Small intestine (tissue), 7 donors: ENCODE measurements around the gene KLHL3. TPM values are rescaled to one million over a fixed set of nuclear protein-coding genes. Genes with fewer than 3 reads are reported as not detected.

ENCODE experiments used
- DNase-seq, 2 donors: peaks; one replicate each; pipeline versions ENCODE4 v3.0.0 to v3.0.0-alpha.2; 2013
- FAIRE-seq: peaks from 2 replicates; lab custom pipeline; 2012; peaks lifted over from hg19 to GRCh38; lab: Jason Lieb, UNC
- H3K27ac ChIP-seq, 3 donors: one replicate each; pipeline ENCODE4 v1.5.1; 2013; ENCODE audit warnings: low read length in 2 of 3, mild to moderate bottlenecking in 2 of 3, control low read depth in 1 of 3, inconsistent platforms in 1 of 3, low read depth in 1 of 3, moderate library complexity in 1 of 3
- H3K27me3 ChIP-seq, 3 donors: one replicate each; pipeline ENCODE4 v1.6.1; 2013; ENCODE audit warnings: low read length in 3 of 3, inconsistent platforms in 1 of 3; ENCODE audit not compliant: control insufficient read depth in 3 of 3, insufficient read depth in 3 of 3
- H3K36me3 ChIP-seq, 3 donors: one replicate each; pipeline ENCODE4 v1.6.1; 2013; ENCODE audit warnings: low read length in 3 of 3, inconsistent platforms in 1 of 3, low read depth in 1 of 3, mild to moderate bottlenecking in 1 of 3, moderate library complexity in 1 of 3; ENCODE audit not compliant: control insufficient read depth in 3 of 3, insufficient read depth in 2 of 3
- H3K4me1 ChIP-seq, 3 donors: one replicate each; pipeline ENCODE4 v1.6.1; 2013; ENCODE audit warnings: low read length in 2 of 3, inconsistent platforms in 1 of 3, low read depth in 1 of 3, mild to moderate bottlenecking in 1 of 3, moderate library complexity in 1 of 3; ENCODE audit not compliant: control insufficient read depth in 3 of 3, insufficient read depth in 2 of 3
- H3K4me3 ChIP-seq, 3 donors: one replicate each; pipeline ENCODE4 v1.5.1; 2013; ENCODE audit warnings: low read length in 3 of 3, control low read depth in 1 of 3, inconsistent platforms in 1 of 3, low read depth in 1 of 3, mild to moderate bottlenecking in 1 of 3, moderate library complexity in 1 of 3
- H3K9me3 ChIP-seq, 2 donors: one replicate each; pipeline ENCODE4 v1.6.1; 2013; ENCODE audit warnings: low read depth in 1 of 2, low read length in 1 of 2; ENCODE audit not compliant: control insufficient read depth in 2 of 2, insufficient read depth in 1 of 2
- WGBS, 3 donors: extraction: QIAGEN DNeasy Blood & Tissue Kit; methylation state at CpG; one replicate each; pipeline ENCODE4 v1.1.7; 2013; 5-methylcytosine and 5-hydroxymethylcytosine counted together
- polyA plus RNA-seq, 4 donors: library from polyadenylated mRNA; stranded (reverse) in 3 of 4; unstranded in 1 of 4; fragments of 200-250 nt in 3 of 4; fragments of 120-200 nt in 1 of 4; gene quantifications; one replicate each; pipeline versions ENCODE4 v1.2.1 to v1.2.3, GENCODE V29; 2013
- donor health status: healthy with polysubstance abuse.
- donor health status: control.
- donor health status: control.
- donor health status: Bipolar disorder and iron deficiency.
- donor health status: healthy.

KLHL3 gene
- polyA plus RNA-seq, 4 donors: 0.67 to 6.5 (median 1.8) TPM

GRCh38 chr5:137728048-137728447 is 7.8 kb downstream of the KLHL3 start:
- DNase-seq (no peak), FAIRE-seq (no peak)
- Histone ChIP-seq H3K27me3 (no peaks in the 10 kb centered on the region), H3K36me3 (no peaks in the 10 kb centered on the region), H3K27ac (no peak overlapping the region), H3K4me3 (no peak overlapping the region), H3K9me3 (no peaks in the 10 kb centered on the region), H3K4me1 (peaks cover 0 to 2% (median 0%) of the 10 kb centered on the region in 3 donors)
- WGBS, 3 donors: 84 to 100% (median 91%) methylated on average over 1 of the region's 1 CpG

DNA sequence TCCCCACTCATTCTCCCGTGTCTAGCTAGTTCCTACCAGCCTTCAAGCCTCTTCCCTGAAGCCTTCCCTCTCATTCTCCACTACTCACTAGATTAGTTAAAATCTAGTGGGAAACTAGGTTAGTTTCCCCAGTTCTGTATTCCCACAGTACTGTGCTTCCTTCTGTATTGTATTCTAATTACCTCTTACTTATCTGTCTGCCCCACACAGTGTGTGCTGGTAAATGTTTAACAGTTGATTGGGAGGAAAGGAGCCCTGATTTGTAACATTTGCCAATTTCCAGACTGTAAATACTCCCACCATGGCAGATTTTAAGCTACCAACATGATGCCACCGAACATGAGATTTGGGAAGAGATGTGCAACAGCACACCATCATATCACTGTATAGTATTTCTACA is 8.3 kb downstream of the KLHL3 start:
- WGBS, 3 donors: 50 to 70% (median 65%) methylated on average over 2 of the region's 2 CpGs
- H3K36me3 ChIP-seq: no peaks in the 10 kb centered on the region
- H3K4me1 ChIP-seq: peaks cover 0 to 2% (median 0%) of the 10 kb centered on the region in 3 donors
- H3K27ac ChIP-seq: no peak overlapping the region
- no peak overlapping the region for H3K4me3 ChIP-seq
- H3K9me3 ChIP-seq: no peaks in the 10 kb centered on the region
- H3K27me3 ChIP-seq: no peaks in the 10 kb centered on the region
- FAIRE-seq (no peak), DNase-seq (no peak)

- Histone ChIP-seq H3K4me1 (peaks cover 0 to 2% (median 0%) of the 10 kb centered on the region in 3 donors), H3K27me3 (no peaks in the 10 kb centered on the region), H3K9me3 (no peaks in the 10 kb centered on the region), H3K27ac (no peak overlapping the region), H3K4me3 (no peak overlapping the region), H3K36me3 (no peaks in the 10 kb centered on the region)
- DNase-seq: no peak
- 85 to 88% (median 86%) methylated on average over 2 of the region's 2 CpGs for WGBS, 3 donors
- no peak for FAIRE-seq
Measured at GRCh38 chr5:137724251-137724650, 11.6 kb downstream of the KLHL3 start.

DNA sequence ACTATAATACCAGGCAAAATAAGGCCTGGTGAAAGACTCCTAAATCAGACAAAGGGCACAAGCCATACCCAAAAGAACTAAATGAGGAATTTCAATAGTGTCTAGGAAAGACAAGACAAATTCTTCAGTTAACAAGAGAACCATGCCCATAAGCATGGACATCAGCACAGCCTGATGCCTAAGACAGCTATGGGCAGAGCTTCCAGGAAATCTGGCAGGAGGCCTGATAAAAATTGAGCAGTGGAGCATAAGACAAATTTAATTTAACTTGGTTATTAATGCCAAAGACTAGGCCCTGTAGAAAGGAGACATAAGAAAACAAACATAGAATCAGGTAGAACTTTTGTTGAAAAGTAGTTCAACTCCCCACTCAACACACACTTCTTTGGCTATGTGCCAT is 17.3 kb downstream of the KLHL3 start:
- no peak overlapping the region for H3K4me3 ChIP-seq
- no peak for DNase-seq
- H3K9me3 ChIP-seq: no peaks in the 10 kb centered on the region
- no peaks in the 10 kb centered on the region for H3K36me3 ChIP-seq
- FAIRE-seq: no peak
- no peak overlapping the region for H3K27ac ChIP-seq
- no peaks in the 10 kb centered on the region for H3K4me1 ChIP-seq
- H3K27me3 ChIP-seq: no peaks in the 10 kb centered on the region

GRCh38 chr5:137716337-137716736 is 19.6 kb downstream of the KLHL3 start:
- DNase-seq (no peak), FAIRE-seq (no peak)
- no peak overlapping the region for H3K4me3 ChIP-seq
- H3K36me3 ChIP-seq: no peaks in the 10 kb centered on the region
- peaks cover 0 to 3% of the 10 kb centered on the region in 2 donors for H3K9me3 ChIP-seq
- no peaks in the 10 kb centered on the region for H3K27me3 ChIP-seq
- H3K27ac ChIP-seq: no peak overlapping the region
- 96 to 99% (median 98%) methylated on average over 3 of the region's 3 CpGs for WGBS, 3 donors
- no peaks in the 10 kb centered on the region for H3K4me1 ChIP-seq

DNA sequence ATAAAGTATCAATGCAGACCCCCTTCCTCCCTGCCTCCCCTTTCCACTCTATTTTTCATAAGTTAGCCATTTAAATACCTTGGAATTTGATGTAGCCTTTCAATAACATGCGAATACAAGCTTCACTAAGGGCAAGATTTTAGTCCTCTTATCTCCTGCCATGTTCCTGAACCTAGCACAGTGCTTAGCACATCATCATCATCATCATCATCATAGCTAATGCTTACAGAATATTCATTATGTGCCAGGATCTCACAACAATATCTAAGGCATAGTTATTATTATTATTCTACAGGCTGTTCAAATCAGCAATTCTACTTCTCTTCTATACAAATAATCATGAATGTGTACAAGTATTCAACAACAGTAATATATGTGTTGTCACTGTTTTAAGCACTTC is 20.4 kb downstream of the KLHL3 start:
- WGBS, 3 donors: 90 to 100% (median 98%) methylated on average over 1 of the region's 1 CpG
- DNase-seq (no peak), FAIRE-seq (no peak)
- H3K27ac ChIP-seq: no peak overlapping the region
- no peaks in the 10 kb centered on the region for H3K36me3 ChIP-seq
- H3K4me3 ChIP-seq: no peak overlapping the region
- no peaks in the 10 kb centered on the region for H3K27me3 ChIP-seq
- peaks cover 0 to 3% of the 10 kb centered on the region in 2 donors for H3K9me3 ChIP-seq
- no peaks in the 10 kb centered on the region for H3K4me1 ChIP-seq

DNA sequence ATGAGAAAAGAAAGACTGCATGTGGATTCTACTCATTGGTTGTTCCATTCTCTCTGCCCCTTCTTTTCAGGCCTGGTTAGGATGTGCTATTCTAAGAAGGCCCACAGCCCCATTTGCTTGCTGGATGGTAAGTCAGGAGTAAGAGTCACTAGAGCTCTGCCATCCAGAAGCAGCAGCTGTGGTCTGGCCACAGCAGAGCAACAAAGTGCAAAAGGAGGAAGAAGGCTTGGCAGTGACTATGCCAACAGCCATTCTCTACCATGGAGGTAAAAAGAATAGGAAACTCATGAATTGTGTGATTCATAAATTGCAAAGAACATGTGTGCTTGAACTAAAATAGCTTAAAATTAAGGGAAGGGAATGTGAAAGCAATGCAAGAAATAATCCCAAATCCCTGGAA is 20.9 kb downstream of the KLHL3 start:
- Histone ChIP-seq H3K4me3 (no peak overlapping the region), H3K36me3 (no peaks in the 10 kb centered on the region), H3K9me3 (peaks cover 0 to 3% of the 10 kb centered on the region in 2 donors), H3K27ac (no peak overlapping the region), H3K4me1 (no peaks in the 10 kb centered on the region), H3K27me3 (no peaks in the 10 kb centered on the region)
- FAIRE-seq (no peak), DNase-seq (no peak)

GRCh38 chr5:137714494-137714893 is 21.4 kb downstream of the KLHL3 start:
- FAIRE-seq (no peak), DNase-seq (no peak)
- H3K4me3 ChIP-seq: no peak overlapping the region
- H3K36me3 ChIP-seq: peaks cover 0 to 1% (median 0%) of the 10 kb centered on the region in 3 donors
- H3K27me3 ChIP-seq: no peaks in the 10 kb centered on the region
- no peaks in the 10 kb centered on the region for H3K4me1 ChIP-seq
- 88 to 93% (median 91%) methylated on average over 2 of the region's 2 CpGs for WGBS, 3 donors
- peaks cover 0 to 3% of the 10 kb centered on the region in 2 donors for H3K9me3 ChIP-seq
- no peak overlapping the region for H3K27ac ChIP-seq

GRCh38 chr5:137712139-137712667 is 23.7 kb downstream of the KLHL3 start:
- Histone ChIP-seq H3K27ac (no peak overlapping the region), H3K9me3 (peaks cover 0 to 3% of the 10 kb centered on the region in 2 donors), H3K4me3 (no peak overlapping the region), H3K4me1 (no peaks in the 10 kb centered on the region), H3K27me3 (no peaks in the 10 kb centered on the region), H3K36me3 (peaks cover 0 to 9% (median 0%) of the 10 kb centered on the region in 3 donors)
- FAIRE-seq (no peak), DNase-seq (no peak)
- 92 to 100% (median 98%) methylated on average over 2 of the region's 2 CpGs for WGBS, 3 donors
